Activated CD8-positive, alpha-beta memory T cell treated with anti-CD3 and anti-CD28 coated beads, Interleukin-2, amount 10 ng/mL, durations not matched to agents 7 days and 5 days (primary cell): ENCODE measurements around the gene HERC4. TPM values are rescaled to one million over a fixed set of nuclear protein-coding genes. Genes with fewer than 3 reads are reported as not detected.

ENCODE experiments used
- ATAC-seq: fragments of 150-1000 bp; cut with Tn5 transposase; one replicate; pipeline ENCODE4 v1.10.0; 2021; ENCODE audit warnings: moderate library complexity
- CTCF ChIA-PET: fragments of 350-600 bp; sonication (Branson Sonifier 250); formaldehyde crosslinking; loops from one replicate; lab custom pipeline; 2021; ENCODE audit warnings: antibody characterized with exemption; lab: Charles Lee
- DNase-seq: peaks from one replicate; pipeline ENCODE4 v3.0.0-alpha.2; 2020
- H3K27ac Mint-ChIP-seq: one replicate; pipeline ENCODE4 v1.8.0; 2021; ENCODE audit warnings: mild to moderate bottlenecking, mixed read lengths
- H3K27me3 Mint-ChIP-seq: one replicate; pipeline ENCODE4 v1.8.0; 2021; ENCODE audit warnings: mixed read lengths
- H3K36me3 Mint-ChIP-seq: one replicate; pipeline ENCODE4 v1.8.0; 2021; ENCODE audit warnings: mild to moderate bottlenecking, mixed read lengths
- H3K4me1 Mint-ChIP-seq: one replicate; pipeline ENCODE4 v1.8.0; 2021; ENCODE audit warnings: mixed read lengths
- H3K4me3 Mint-ChIP-seq: one replicate; pipeline ENCODE4 v1.8.0; 2021; ENCODE audit warnings: mild to moderate bottlenecking, moderate library complexity, mixed read lengths
- H3K9me3 Mint-ChIP-seq: one replicate; pipeline ENCODE4 v1.8.0; 2022; ENCODE audit warnings: low read depth, mixed read lengths
- total RNA-seq, 2 experiments: library from RNA; stranded (reverse); gene quantifications; one replicate each; pipeline ENCODE4 v1.2.3, GENCODE V29; 2021

The HERC4 gene
- total RNA-seq, 2 experiments from 2014 or later = 56.5 to 59.1 TPM

DNA sequence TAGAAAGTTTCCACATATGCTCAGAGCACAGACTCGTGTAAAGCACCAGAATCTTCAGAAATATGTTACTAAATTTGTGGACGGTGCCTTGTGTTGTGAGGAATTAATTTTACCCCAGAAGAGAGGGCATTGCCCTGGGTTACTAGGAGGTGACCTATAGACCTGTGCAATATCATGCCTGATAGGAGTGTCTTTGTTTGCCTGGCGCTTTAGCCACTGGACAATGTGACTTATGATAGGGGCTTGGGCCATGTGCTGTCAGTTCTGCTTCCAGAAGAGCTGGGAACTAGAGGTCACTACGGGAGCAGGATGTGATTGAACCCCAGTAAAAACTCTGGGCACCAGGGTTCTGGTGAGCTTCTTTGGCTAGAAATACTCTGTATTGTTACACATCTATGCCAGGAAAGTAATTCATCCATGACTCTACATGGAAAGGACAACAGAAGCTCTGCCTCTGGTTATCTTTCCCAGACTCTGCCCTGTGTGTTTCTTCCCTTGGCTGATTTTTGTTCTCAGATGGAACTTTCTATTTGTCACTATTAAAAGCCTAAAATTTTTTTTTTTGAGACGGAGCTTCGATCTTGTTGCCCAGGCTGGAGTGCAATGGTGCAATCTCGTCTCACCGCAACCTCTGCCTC is 115.1 kb downstream of the HERC4 start:
- H3K36me3 Mint-ChIP-seq = peaks cover 29% of the 10 kb centered on the region
- CTCF ChIA-PET = interaction anchor here (1.5 kb wide), 1 partner anchor 28 kb away, joined by 4 read pairs; no protein-coding TSS in a partner anchor
- ATAC-seq (no peak), DNase-seq (no peak)
- no peaks in the 10 kb centered on the region for H3K9me3 Mint-ChIP-seq
- no peaks in the 10 kb centered on the region for H3K27me3 Mint-ChIP-seq
- H3K27ac Mint-ChIP-seq = no peak overlapping the region
- H3K4me1 Mint-ChIP-seq = no peaks in the 10 kb centered on the region
- H3K4me3 Mint-ChIP-seq = no peak overlapping the region

DNA sequence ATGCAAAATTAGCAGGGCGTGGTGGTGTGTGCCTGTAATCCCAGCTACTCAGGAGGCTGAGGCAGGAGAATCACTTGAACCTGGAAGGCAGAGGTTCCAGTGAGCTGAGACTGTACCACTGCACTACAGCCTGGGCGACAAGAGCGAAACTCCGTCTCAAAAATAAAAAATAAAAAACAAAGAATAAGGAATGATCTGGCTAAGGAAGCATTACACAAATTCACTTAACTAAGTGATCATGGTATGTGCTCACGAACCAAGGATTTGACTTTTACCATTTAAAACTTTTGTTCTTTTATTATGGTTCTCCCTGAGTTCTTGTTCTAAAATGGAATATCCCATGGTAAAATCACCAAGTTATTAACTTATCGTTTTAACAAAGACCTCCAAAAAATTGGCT is 119.5 kb downstream of the HERC4 start:
- ATAC-seq = no peak
- H3K27ac Mint-ChIP-seq = no peak overlapping the region

DNA sequence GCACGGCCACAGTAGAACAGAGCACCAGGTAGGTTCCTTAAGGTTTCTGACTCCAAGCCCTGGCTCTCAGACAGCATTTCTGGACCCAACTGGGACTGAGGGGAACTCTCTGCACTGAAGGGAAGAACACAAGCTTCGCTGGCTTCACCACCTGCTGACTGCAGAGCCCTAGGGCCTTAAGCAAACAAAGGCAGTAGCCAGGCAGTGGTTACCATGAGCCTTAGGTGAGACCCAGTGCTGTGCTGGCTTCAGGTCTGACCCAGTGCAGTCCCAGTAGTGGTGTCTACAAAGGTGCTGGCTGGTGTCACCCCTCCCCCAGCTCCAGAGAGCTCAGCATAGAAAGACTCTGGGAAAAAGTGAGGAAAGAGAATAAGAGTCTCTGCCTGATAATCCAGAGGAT is 131.2 kb downstream of the HERC4 start:
- H3K36me3 Mint-ChIP-seq = peaks cover 62% of the 10 kb centered on the region
- DNase-seq = no peak

More for the DNA sequence above, 119.5 kb downstream of the HERC4 start:
- CTCF ChIA-PET = no interaction called here
- DNase-seq = no peak
- Mint-ChIP-seq H3K9me3 (no peaks in the 10 kb centered on the region), H3K27me3 (no peaks in the 10 kb centered on the region), H3K4me1 (no peaks in the 10 kb centered on the region), H3K4me3 (no peak overlapping the region), H3K36me3 (peaks cover 31% of the 10 kb centered on the region)

DNA sequence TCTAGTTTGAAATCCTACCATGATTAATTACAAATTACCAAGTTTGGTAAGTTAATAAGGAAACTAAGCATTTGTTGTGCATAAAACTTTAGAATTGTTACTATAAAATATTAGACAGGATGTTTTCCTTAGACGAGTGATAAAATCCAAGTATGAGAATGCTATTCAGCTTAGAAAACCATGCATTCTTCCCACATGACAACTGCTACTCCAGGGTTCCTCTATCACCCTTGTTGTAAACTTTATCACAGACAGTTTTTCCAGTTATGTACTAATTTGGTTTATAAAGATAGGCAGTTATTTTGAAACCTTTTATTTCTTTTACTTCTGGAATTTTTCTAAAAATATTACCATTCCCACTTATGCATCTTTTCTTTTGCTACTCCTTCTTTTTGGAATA is 138.7 kb downstream of the HERC4 start:
- peaks cover 12% of the 10 kb centered on the region for H3K4me1 Mint-ChIP-seq
- peaks cover 35% of the 10 kb centered on the region for H3K36me3 Mint-ChIP-seq
- no peaks in the 10 kb centered on the region for H3K27me3 Mint-ChIP-seq
- DNase-seq (no peak), ATAC-seq (no peak)
- H3K9me3 Mint-ChIP-seq = no peaks in the 10 kb centered on the region
- no peak overlapping the region for H3K4me3 Mint-ChIP-seq
- H3K27ac Mint-ChIP-seq = no peak overlapping the region
- CTCF ChIA-PET = interaction anchor here (0.6 kb wide), 1 partner anchor 38 kb away, joined by 3 read pairs; no protein-coding TSS in a partner anchor

More for the DNA sequence above, 131.2 kb downstream of the HERC4 start:
- Mint-ChIP-seq H3K27me3 (no peaks in the 10 kb centered on the region), H3K27ac (no peak overlapping the region), H3K4me3 (no peak overlapping the region), H3K9me3 (peaks cover 6% of the 10 kb centered on the region), H3K4me1 (no peaks in the 10 kb centered on the region)
- no peak for ATAC-seq
- CTCF ChIA-PET = interaction anchor here (1.8 kb wide), 1 partner anchor 24 kb away, joined by 4 read pairs; no protein-coding TSS in a partner anchor

DNA sequence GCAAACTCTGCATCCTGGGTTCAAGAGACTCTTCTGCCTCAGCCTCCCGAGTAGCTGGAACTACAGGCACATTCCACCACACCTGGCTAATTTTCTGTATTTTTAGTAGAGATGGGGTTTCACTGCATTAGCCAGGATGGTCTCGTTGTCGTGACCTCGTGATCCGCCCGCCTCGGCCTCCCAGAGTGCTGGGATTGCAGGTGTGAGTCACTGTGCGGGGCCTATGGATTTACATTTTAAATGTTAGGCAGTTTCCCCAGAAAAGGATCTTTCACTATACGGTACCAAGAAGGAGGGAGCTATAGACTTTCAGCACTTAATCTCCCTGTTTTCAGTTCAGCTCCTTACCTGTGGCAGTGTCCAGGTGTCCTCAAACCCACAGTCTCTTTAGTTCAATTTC is 139.9 kb downstream of the HERC4 start:
- ATAC-seq (no peak), DNase-seq (no peak)
- Mint-ChIP-seq H3K27ac (no peak overlapping the region), H3K27me3 (no peaks in the 10 kb centered on the region), H3K4me1 (peaks cover 12% of the 10 kb centered on the region), H3K9me3 (no peaks in the 10 kb centered on the region), H3K4me3 (no peak overlapping the region), H3K36me3 (peaks cover 36% of the 10 kb centered on the region)
- CTCF ChIA-PET = no interaction called here

DNA sequence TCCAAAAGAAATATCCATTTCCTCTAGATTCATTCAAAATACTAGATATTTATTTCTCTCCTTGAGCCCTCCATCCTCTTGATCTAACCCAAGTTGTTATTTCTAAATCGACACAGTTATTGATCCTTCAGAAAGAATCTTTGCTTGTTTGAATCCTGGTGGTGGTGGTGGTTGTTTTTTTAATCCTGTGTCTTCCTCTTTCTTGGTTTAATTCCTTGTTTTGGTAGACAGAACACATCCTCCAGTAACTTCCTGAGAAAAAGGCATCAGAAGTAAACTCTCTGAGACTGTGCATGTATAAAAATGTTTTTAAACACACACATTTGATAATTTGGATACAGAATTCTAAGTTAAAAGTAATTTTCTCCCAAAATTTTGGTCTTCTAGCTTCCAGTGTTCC is 140.7 kb downstream of the HERC4 start:
- H3K27ac Mint-ChIP-seq = no peak overlapping the region

DNA sequence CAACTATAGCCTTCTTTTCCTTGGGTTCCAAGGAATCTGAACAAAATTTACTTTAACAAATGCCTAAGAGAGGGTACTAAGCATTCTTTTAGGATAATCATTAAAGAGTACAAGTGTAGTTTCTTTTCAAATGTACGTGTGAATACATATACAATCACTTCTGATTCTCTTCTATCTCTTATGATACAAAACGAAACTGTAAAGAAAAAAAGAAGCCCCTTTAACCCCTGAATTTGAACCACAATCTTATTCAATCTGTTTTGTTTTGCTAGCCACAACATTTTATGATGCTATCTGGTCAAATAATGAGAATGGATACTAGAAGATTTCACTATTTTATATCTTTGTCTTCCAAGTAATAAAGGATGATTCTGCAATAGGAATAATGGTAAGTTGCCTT is 141.9 kb downstream of the HERC4 start:
- no peak overlapping the region for H3K27ac Mint-ChIP-seq
- no peaks in the 10 kb centered on the region for H3K27me3 Mint-ChIP-seq
- no peaks in the 10 kb centered on the region for H3K9me3 Mint-ChIP-seq
- no peak overlapping the region for H3K4me3 Mint-ChIP-seq
- H3K36me3 Mint-ChIP-seq = peaks cover 30% of the 10 kb centered on the region
- DNase-seq (no peak), ATAC-seq (no peak)
- CTCF ChIA-PET = no interaction called here
- H3K4me1 Mint-ChIP-seq = peaks cover 12% of the 10 kb centered on the region

More for the DNA sequence above, 140.7 kb downstream of the HERC4 start:
- DNase-seq = no peak
- ATAC-seq = no peak
- CTCF ChIA-PET = interaction anchor here (0.6 kb wide), 1 partner anchor 20 kb away, joined by 4 read pairs; no protein-coding TSS in a partner anchor
- H3K4me1 Mint-ChIP-seq = peaks cover 12% of the 10 kb centered on the region
- no peaks in the 10 kb centered on the region for H3K27me3 Mint-ChIP-seq
- peaks cover 35% of the 10 kb centered on the region for H3K36me3 Mint-ChIP-seq
- no peak overlapping the region for H3K4me3 Mint-ChIP-seq
- H3K9me3 Mint-ChIP-seq = no peaks in the 10 kb centered on the region

DNA sequence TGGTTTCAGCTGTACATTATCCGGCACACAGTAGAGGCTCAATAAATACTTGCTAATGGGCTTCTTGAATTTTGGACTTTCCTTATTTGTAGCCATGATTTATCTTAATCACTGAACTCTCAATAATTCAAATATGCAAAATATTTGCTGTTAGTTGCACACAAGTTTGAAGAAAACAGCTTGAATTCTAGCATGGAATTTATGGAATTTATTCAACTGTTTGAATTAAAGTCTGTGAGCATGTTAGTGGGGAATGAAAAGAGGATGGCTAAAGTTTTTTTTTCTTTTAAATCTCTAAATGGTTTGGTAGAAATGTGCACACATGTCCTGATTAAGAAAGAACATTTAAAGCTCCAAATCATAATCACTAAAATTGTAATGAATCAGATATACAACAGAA is 148.1 kb downstream of the HERC4 start:
- Mint-ChIP-seq H3K27ac (no peak overlapping the region), H3K4me3 (no peak overlapping the region), H3K36me3 (peaks cover 32% of the 10 kb centered on the region), H3K9me3 (no peaks in the 10 kb centered on the region), H3K27me3 (no peaks in the 10 kb centered on the region), H3K4me1 (no peaks in the 10 kb centered on the region)
- DNase-seq (no peak), ATAC-seq (no peak)
- CTCF ChIA-PET = no interaction called here

DNA sequence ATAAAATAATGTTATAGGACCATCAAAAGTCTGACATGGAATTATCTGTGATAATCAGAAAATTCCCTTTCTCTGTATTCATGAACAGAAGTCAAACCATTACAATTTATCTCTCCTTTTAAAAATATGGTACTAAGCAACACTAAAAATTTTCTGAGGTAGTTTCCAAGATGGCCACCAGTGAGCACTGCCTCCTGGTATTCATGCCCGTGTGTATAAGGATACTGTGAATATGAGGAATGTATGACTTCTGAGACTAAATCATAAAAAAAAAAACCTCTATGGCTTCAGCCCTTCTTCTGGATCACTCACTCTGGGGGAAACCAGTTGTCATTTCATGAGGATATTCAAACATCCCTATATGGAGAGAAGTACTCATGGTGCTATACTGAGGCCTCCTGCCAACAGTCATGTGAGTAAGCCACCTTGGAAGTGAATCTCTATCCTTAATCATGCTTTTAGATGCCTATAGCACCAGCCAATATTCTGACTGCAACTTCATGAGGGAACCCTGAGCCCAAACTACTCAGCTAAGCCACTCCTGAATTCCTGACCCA is 149.6 kb downstream of the HERC4 start:
- Mint-ChIP-seq H3K27ac (no peak overlapping the region), H3K4me3 (no peak overlapping the region), H3K4me1 (no peaks in the 10 kb centered on the region), H3K36me3 (peaks cover 25% of the 10 kb centered on the region), H3K27me3 (no peaks in the 10 kb centered on the region), H3K9me3 (no peaks in the 10 kb centered on the region)
- CTCF ChIA-PET = no interaction called here
- DNase-seq = no peak
- no peak for ATAC-seq

DNA sequence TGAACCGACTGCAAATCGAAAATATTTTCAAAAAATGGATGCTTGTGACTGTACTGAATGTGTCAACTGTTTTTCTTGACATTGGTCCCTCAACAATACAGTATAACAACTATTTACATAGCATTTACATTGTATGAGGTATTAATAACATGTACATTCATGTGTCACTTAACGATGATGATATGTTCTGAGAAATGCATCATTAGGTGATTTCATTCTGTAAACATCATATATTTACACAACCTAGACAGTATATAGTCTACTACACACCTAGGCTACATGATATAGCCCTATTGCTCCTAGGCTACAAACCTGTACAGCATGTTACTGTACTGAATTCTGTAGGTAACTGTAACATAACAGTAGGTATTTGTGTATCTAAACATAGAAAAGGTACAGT is 150.9 kb downstream of the HERC4 start:
- Mint-ChIP-seq H3K9me3 (no peaks in the 10 kb centered on the region), H3K4me1 (no peaks in the 10 kb centered on the region), H3K4me3 (no peak overlapping the region), H3K27me3 (no peaks in the 10 kb centered on the region), H3K36me3 (peaks cover 28% of the 10 kb centered on the region), H3K27ac (no peak overlapping the region)
- no peak for DNase-seq
- ATAC-seq = no peak
- CTCF ChIA-PET = no interaction called here

DNA sequence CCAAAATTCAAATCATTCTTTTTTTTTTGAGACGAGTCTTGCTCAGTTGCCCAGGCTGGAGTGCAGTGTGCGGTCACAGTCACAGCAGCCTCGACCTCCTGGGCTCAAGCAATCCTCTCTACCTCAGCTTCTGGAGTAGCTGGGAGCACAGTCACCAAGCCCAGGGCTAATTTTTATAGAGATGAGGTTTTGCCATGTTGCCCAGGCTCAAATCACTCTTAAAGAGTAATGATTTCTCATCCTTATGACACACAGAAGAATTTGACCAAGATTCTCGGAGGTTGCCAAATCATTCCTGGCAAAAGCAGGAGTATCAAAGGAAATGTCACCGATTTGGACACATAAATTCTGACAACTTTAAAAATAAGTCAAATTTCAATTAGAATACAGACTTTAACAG is 151.5 kb downstream of the HERC4 start:
- ATAC-seq (no peak), DNase-seq (no peak)
- H3K27ac Mint-ChIP-seq = no peak overlapping the region
- no peak overlapping the region for H3K4me3 Mint-ChIP-seq
- H3K27me3 Mint-ChIP-seq = no peaks in the 10 kb centered on the region
- no peaks in the 10 kb centered on the region for H3K9me3 Mint-ChIP-seq
- H3K36me3 Mint-ChIP-seq = peaks cover 29% of the 10 kb centered on the region
- peaks cover 1% of the 10 kb centered on the region for H3K4me1 Mint-ChIP-seq
- CTCF ChIA-PET = no interaction called here

DNA sequence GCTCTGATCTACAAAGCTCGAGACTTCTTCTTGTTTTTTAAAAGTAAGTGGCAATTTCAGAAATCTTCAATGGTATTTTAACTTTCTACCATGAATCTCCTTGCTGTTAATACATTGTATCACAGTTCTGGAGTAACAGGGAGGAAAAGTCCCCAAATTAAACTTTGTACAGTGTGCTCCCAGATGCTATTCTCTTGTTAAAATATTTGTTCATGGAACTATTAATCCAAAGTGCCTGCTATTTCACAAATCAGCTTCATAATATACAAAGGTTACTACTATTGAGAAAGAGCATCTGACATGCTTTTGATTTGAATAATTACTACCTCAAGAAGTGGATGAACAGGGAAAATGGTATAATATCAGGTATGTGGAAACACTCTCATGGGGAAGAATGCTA is 154.0 kb downstream of the HERC4 start:
- ATAC-seq (no peak), DNase-seq (no peak)
- Mint-ChIP-seq H3K27me3 (no peaks in the 10 kb centered on the region), H3K27ac (no peak overlapping the region), H3K9me3 (no peaks in the 10 kb centered on the region), H3K36me3 (peaks cover 31% of the 10 kb centered on the region), H3K4me1 (peaks cover 11% of the 10 kb centered on the region), H3K4me3 (no peak overlapping the region)
- CTCF ChIA-PET = no interaction called here

DNA sequence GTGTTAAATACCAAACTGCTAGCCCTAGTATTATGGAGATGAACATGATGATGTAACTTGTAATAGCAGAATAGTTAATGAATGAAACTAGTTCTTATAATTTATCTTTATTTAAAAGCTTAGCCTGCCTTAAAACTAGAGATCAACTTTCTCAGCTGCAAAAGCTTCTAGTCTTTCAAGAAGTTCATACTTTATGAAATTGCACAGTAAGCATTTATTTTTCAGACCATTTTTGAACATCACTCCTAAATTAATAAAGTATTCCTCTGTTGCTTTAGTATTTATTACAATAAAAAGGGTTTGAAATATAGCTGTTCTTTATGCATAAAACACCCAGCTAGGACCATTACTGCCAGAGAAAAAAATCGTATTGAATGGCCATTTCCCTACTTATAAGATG is 157.4 kb downstream of the HERC4 start:
- DNase-seq (no peak), ATAC-seq (no peak)
- H3K27ac Mint-ChIP-seq = no peak overlapping the region
- H3K4me3 Mint-ChIP-seq = no peak overlapping the region
- H3K9me3 Mint-ChIP-seq = no peaks in the 10 kb centered on the region
- H3K27me3 Mint-ChIP-seq = no peaks in the 10 kb centered on the region
- H3K4me1 Mint-ChIP-seq = peaks cover 13% of the 10 kb centered on the region
- peaks cover 34% of the 10 kb centered on the region for H3K36me3 Mint-ChIP-seq
- CTCF ChIA-PET = interaction anchor here (1.2 kb wide), 1 partner anchor 12 kb away, joined by 3 read pairs; no protein-coding TSS in a partner anchor

DNA sequence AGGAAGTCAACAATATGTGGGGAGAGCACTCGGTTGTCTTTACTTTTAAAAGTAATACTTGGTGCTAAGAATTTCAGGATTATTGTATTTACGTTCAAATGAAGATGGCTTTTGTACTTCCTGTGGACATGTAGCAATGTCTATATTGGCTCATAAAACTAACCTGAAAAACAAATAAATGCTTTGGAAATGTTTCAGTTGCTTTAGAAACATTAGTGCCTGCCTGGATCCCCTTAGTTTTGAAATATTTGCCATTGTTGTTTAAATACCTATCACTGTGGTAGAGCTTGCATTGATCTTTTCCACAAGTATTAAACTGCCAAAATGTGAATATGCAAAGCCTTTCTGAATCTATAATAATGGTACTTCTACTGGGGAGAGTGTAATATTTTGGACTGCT is 157.9 kb downstream of the HERC4 start:
- no peak for ATAC-seq
- no peak overlapping the region for H3K4me3 Mint-ChIP-seq
- no peaks in the 10 kb centered on the region for H3K27me3 Mint-ChIP-seq
- no peak for DNase-seq
- peaks cover 37% of the 10 kb centered on the region for H3K36me3 Mint-ChIP-seq
- CTCF ChIA-PET = interaction anchor here (1.2 kb wide), 2 partner anchors 12 to 62 kb away, joined by 3 to 4 read pairs; no protein-coding TSS in a partner anchor
- peak overlapping the region; percentile 36 for H3K27ac Mint-ChIP-seq
- H3K9me3 Mint-ChIP-seq = no peaks in the 10 kb centered on the region
- H3K4me1 Mint-ChIP-seq = peaks cover 15% of the 10 kb centered on the region
